Neural cell (in vitro differentiated cells): ENCODE data around the gene CPB2. TPM values are rescaled to one million over a fixed set of nuclear protein-coding genes. Genes with fewer than 3 reads are reported as not detected.

ENCODE experiments used
- H2AFZ ChIP-seq: fragments of 200-600, 300-800 bp; sonication (generic), shearing (Covaris generic); 2 replicates; pipeline ENCODE4 v1.6.0; 2014; ENCODE audit warnings: low read depth, mild to moderate bottlenecking, antibody characterized with exemption, low read length, moderate library complexity
- H3F3A ChIP-seq: fragments of 200-600 bp; shearing (Covaris generic); 2 replicates; pipeline ENCODE4 v1.6.1; 2016; ENCODE audit warnings: mild to moderate bottlenecking, moderate library complexity, mixed read lengths, antibody characterized with exemption, low read length; ENCODE audit not compliant: insufficient read depth, poor library complexity, severe bottlenecking
- H3K27ac ChIP-seq: fragments of 200-600, 300-800 bp; sonication (generic), shearing (Covaris generic); 2 replicates; pipeline ENCODE4 v1.5.1; 2014; ENCODE audit warnings: mild to moderate bottlenecking, low read length, moderate library complexity
- H3K27me3 ChIP-seq: fragments of 300-800, 200-600 bp; sonication (generic), shearing (Covaris generic); 2 replicates; pipeline ENCODE4 v1.6.0; 2014; ENCODE audit warnings: mild to moderate bottlenecking, low read depth, low read length, moderate library complexity; ENCODE audit not compliant: insufficient read depth
- H3K36me3 ChIP-seq: fragments of 300-800, 200-600 bp; sonication (generic), shearing (Covaris generic); 2 replicates; pipeline ENCODE4 v1.5.1; 2014; ENCODE audit warnings: mild to moderate bottlenecking, antibody characterized with exemption, low read length, moderate library complexity; ENCODE audit not compliant: insufficient read depth
- H3K4me2 ChIP-seq: fragments of 300-800, 200-600 bp; sonication (generic), shearing (Covaris generic); 2 replicates; pipeline ENCODE4 v1.6.0; 2014; ENCODE audit warnings: mild to moderate bottlenecking, low read length
- H3K4me3 ChIP-seq: fragments of 300-800, 200-600 bp; sonication (generic), shearing (Covaris generic); 2 replicates; pipeline ENCODE4 v1.5.1; 2014; ENCODE audit warnings: mild to moderate bottlenecking, low read length, moderate library complexity
- H3K79me2 ChIP-seq: fragments of 200-600 bp; shearing (Covaris generic); replicated peaks from 2 replicates; pipeline ENCODE4 v1.6.0; 2014; ENCODE audit warnings: mild to moderate bottlenecking, low read length, moderate library complexity; ENCODE audit not compliant: insufficient read depth
- H3K9ac ChIP-seq: fragments of 300-800, 200-600 bp; sonication (generic), shearing (Covaris generic); 2 replicates; pipeline ENCODE4 v1.6.1; 2016; ENCODE audit warnings: mild to moderate bottlenecking, low read length, mixed read lengths
- H3K9me2 ChIP-seq: fragments of 200-600 bp; shearing (Covaris generic); 2 replicates; pipeline ENCODE4 v1.6.1; 2016; ENCODE audit warnings: mild to moderate bottlenecking, low read length, mixed read lengths; ENCODE audit not compliant: insufficient read depth
- H3K9me3 ChIP-seq: fragments of 200-600, 300-800 bp; sonication (generic), shearing (Covaris generic); 2 replicates; pipeline ENCODE4 v1.6.1; 2016; ENCODE audit warnings: mild to moderate bottlenecking, mixed run types, low read length, moderate library complexity, mixed read lengths
- H4K20me1 ChIP-seq: fragments of 200-600 bp; shearing (Covaris generic); 2 replicates; pipeline ENCODE4 v1.6.1; 2016; ENCODE audit warnings: mild to moderate bottlenecking, mixed run types; ENCODE audit not compliant: insufficient read depth
- EP300 ChIP-seq: fragments of 450-650 bp; conservative IDR thresholded peaks from 2 replicates; pipeline ENCODE4 v1.6.1; 2014; ENCODE audit warnings: antibody characterized with exemption, mild to moderate bottlenecking, moderate library complexity; ENCODE audit not compliant: poor library complexity, severe bottlenecking
- EZH2 ChIP-seq: fragments of 200-600, 300-800 bp; shearing (Covaris generic), sonication (generic); IDR thresholded peaks from 2 replicates; pipeline ENCODE4 v1.6.1; 2014; ENCODE audit warnings: antibody characterized with exemption, low read length, borderline replicate concordance, mild to moderate bottlenecking; ENCODE audit not compliant: insufficient read depth, poor library complexity, severe bottlenecking
- MXI1 ChIP-seq: fragments of 450-650 bp; conservative IDR thresholded peaks from 2 replicates; pipeline ENCODE4 v1.6.1; 2014; ENCODE audit warnings: antibody characterized with exemption, mild to moderate bottlenecking; ENCODE audit not compliant: poor library complexity, severe bottlenecking
- POLR2AphosphoS5 ChIP-seq: IDR thresholded peaks from 2 replicates; pipeline ENCODE4 v1.6.1; 2012
- RAD21 ChIP-seq: fragments of 450-650 bp; conservative IDR thresholded peaks from 2 replicates; pipeline ENCODE4 v1.6.1; 2014; ENCODE audit warnings: antibody characterized with exemption, mild to moderate bottlenecking, moderate library complexity
- REST ChIP-seq: IDR thresholded peaks from 2 replicates; pipeline ENCODE4 v1.6.1; 2012; ENCODE audit warnings: borderline replicate concordance
- SMC3 ChIP-seq: fragments of 450-650 bp; conservative IDR thresholded peaks from 2 replicates; pipeline ENCODE4 v1.6.1; 2014; ENCODE audit warnings: antibody characterized with exemption, mild to moderate bottlenecking, moderate library complexity; ENCODE audit not compliant: poor library complexity
- TAF1 ChIP-seq: IDR thresholded peaks from 2 replicates; pipeline ENCODE4 v1.6.1; 2012; ENCODE audit warnings: low read depth
- polyA plus RNA-seq: library from polyadenylated mRNA; depleted of rRNA; stranded (reverse); fragments of >200 nt; gene quantifications from 2 replicates; pipeline ENCODE4 v1.2.3, GENCODE V29; 2014
- TF ChIP-seq, protein P1 (sequence below): fragments of 450-650 bp; IDR thresholded peaks from 2 replicates; pipeline ENCODE4 v1.5.1; 2014; ENCODE audit warnings: antibody characterized with exemption, mild to moderate bottlenecking, moderate library complexity; ENCODE audit not compliant: poor library complexity, severe bottlenecking

CPB2 gene
- polyA plus RNA-seq, 1 donor from 2014 or later = not detected

- Histone ChIP-seq H4K20me1 (no peaks in the 10 kb centered on the region), H3K4me2 (no peak overlapping the region), H3K9me3 (no peaks in the 10 kb centered on the region), H2AFZ (no peak overlapping the region), H3F3A (no peaks in the 10 kb centered on the region), H3K79me2 (no peaks in the 10 kb centered on the region), H3K9ac (no peak overlapping the region), H3K27me3 (peaks cover 5% of the 10 kb centered on the region), H3K27ac (no peak overlapping the region), H3K4me3 (no peak overlapping the region), H3K36me3 (no peaks in the 10 kb centered on the region), H3K9me2 (no peaks in the 10 kb centered on the region)
- TF ChIP-seq REST (no peak), EP300 (no peak), TAF1 (no peak)
These were observed 27.3 kb upstream of the CPB2 start for GRCh38 chr13:46132109-46132508.

DNA sequence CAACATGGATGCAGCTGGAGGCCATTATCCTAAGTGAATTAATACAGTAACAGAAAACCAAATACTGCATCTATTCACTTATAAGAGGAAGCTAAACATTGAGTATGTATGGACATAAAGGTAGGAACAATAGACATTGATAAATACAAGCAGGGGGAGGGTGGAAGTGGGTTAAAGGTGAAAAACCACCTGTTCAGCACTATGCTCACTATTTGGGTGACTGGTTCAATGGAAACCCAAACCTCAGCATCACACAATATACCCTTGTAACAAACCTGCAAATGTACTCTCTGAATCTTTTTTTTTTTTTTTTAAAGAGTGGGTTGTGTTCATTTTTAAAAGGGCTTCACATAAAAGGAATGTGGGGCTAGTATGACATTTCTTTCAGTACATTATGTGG, 26.9 kb upstream of the CPB2 start:
- Histone ChIP-seq H3K27ac (no peak overlapping the region), H3K36me3 (no peaks in the 10 kb centered on the region), H3K9me3 (no peaks in the 10 kb centered on the region), H3K4me3 (no peak overlapping the region), H3K79me2 (no peaks in the 10 kb centered on the region), H2AFZ (no peak overlapping the region), H3F3A (no peaks in the 10 kb centered on the region), H4K20me1 (no peaks in the 10 kb centered on the region), H3K4me2 (no peak overlapping the region), H3K9ac (no peak overlapping the region), H3K9me2 (no peaks in the 10 kb centered on the region), H3K27me3 (peaks cover 5% of the 10 kb centered on the region)
- TF ChIP-seq EZH2 = no peak
- TF ChIP-seq SMC3 = no peak
- no peak for TF ChIP-seq POLR2AphosphoS5

DNA sequence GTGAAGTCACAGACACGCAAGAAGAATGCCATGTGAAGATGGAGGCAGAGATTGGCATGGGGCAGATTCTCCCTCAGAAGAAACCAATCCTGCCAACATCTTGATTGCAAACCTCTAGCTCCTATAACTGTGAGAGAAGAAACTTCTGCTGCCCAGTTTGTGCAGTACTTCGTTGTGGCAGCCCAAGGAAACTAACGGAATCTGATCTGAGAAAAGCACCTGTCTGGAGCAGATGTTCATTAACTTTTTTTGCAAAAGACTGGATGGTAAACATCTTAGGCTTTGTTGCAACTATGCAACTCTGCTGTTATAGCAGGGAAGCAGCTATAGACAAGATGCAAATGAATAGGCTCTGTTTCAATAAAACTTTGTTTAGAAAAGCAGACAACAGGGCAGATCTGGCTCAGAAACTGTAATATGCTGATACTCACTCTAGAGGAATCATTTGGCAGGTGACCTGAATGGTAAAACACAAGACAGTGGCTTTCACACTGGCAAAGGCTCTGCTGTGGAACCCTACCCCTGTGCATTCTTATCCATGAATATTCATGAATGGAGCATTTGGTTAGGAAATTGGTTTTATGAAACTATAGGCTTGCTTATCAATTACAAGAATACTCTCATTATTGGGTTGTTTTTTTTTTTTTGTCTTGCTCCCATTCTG, 25.3 kb upstream of the CPB2 start:
- Histone ChIP-seq H3K4me3 (no peak overlapping the region), H3K9me2 (no peaks in the 10 kb centered on the region), H3K79me2 (no peaks in the 10 kb centered on the region), H3K36me3 (no peaks in the 10 kb centered on the region), H3K4me2 (no peak overlapping the region), H3K9ac (no peak overlapping the region), H3K27me3 (no peaks in the 10 kb centered on the region), H3F3A (no peaks in the 10 kb centered on the region), H3K9me3 (no peaks in the 10 kb centered on the region), H4K20me1 (no peaks in the 10 kb centered on the region), H2AFZ (no peak overlapping the region), H3K27ac (no peak overlapping the region)
- TF ChIP-seq EP300 (no peak), MXI1 (no peak), TAF1 (no peak), RAD21 (no peak), POLR2AphosphoS5 (no peak), REST (no peak), EZH2 (no peak), SMC3 (no peak)
- TF ChIP-seq, protein P1, sequence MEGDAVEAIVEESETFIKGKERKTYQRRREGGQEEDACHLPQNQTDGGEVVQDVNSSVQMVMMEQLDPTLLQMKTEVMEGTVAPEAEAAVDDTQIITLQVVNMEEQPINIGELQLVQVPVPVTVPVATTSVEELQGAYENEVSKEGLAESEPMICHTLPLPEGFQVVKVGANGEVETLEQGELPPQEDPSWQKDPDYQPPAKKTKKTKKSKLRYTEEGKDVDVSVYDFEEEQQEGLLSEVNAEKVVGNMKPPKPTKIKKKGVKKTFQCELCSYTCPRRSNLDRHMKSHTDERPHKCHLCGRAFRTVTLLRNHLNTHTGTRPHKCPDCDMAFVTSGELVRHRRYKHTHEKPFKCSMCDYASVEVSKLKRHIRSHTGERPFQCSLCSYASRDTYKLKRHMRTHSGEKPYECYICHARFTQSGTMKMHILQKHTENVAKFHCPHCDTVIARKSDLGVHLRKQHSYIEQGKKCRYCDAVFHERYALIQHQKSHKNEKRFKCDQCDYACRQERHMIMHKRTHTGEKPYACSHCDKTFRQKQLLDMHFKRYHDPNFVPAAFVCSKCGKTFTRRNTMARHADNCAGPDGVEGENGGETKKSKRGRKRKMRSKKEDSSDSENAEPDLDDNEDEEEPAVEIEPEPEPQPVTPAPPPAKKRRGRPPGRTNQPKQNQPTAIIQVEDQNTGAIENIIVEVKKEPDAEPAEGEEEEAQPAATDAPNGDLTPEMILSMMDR = no peak
